ENCODE results near the gene CELSR2. TPM values are rescaled to one million over a fixed set of nuclear protein-coding genes. Genes with fewer than 3 reads are reported as not detected.

CELSR2 gene
- total RNA-seq, 4 donors from 2014 or later, result 0.65 to 1.5 (median 1.2) TPM

DNA sequence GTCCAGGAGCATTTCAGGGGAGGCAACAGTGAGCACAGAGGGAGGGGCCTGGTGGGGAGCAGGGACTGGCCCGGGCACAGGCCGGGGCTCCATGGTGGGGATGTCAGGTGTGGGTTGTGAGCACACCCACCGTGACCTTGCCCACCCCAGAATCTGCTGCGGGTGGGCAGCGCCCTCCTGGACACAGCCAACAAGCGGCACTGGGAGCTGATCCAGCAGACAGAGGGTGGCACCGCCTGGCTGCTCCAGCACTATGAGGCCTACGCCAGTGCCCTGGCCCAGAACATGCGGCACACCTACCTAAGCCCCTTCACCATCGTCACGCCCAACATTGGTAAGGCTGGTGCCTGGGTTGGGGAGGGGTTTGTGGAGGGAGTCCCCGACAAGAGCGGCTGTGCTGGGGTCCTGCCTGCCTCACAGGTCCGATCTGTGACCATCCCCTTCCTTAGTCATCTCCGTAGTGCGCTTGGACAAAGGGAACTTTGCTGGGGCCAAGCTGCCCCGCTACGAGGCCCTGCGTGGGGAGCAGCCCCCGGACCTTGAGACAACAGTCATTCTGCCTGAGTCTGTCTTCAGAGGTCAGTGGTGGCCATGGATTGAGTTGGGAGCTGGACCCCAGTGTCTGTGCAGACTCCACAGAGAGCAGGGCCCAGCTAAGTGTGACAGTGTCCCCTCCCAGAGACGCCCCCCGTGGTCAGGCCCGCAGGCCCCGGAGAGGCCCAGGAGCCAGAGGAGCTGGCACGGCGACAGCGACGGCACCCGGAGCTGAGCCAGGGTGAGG, 19.3 kb downstream of the CELSR2 start:
- TF ChIP-seq, protein P1, sequence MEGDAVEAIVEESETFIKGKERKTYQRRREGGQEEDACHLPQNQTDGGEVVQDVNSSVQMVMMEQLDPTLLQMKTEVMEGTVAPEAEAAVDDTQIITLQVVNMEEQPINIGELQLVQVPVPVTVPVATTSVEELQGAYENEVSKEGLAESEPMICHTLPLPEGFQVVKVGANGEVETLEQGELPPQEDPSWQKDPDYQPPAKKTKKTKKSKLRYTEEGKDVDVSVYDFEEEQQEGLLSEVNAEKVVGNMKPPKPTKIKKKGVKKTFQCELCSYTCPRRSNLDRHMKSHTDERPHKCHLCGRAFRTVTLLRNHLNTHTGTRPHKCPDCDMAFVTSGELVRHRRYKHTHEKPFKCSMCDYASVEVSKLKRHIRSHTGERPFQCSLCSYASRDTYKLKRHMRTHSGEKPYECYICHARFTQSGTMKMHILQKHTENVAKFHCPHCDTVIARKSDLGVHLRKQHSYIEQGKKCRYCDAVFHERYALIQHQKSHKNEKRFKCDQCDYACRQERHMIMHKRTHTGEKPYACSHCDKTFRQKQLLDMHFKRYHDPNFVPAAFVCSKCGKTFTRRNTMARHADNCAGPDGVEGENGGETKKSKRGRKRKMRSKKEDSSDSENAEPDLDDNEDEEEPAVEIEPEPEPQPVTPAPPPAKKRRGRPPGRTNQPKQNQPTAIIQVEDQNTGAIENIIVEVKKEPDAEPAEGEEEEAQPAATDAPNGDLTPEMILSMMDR (IDR thresholded peaks at IDR 0.05; ENCODE audit: low read depth), result no peak

DNA sequence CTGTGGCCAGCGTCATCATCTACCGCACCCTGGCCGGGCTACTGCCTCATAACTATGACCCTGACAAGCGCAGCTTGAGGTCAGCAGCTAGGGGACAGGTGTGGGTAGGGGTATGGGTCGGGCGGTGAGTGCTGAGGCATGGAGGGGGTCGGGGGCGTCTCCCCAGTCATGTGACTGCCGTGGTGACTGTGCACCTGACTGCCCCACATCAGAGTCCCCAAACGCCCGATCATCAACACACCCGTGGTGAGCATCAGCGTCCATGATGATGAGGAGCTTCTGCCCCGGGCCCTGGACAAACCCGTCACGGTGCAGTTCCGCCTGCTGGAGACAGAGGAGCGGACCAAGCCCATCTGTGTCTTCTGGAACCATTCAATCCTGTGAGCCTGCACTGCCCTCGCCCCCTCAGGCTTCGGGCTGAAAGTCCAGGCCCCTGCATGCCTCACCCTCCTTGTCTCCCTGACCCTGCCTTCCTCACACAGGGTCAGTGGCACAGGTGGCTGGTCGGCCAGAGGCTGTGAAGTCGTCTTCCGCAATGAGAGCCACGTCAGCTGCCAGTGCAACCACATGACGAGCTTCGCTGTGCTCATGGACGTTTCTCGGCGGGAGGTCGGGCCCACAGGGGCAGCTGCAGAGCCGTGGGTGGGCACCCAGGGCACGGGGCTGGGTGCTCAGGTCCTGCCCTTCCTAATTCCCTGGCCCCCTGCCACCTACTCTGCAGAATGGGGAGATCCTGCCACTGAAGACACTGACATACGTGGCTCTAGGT, 20.1 kb downstream of the CELSR2 start:
- TF ChIP-seq, protein P1 (IDR thresholded peaks at IDR 0.05; ENCODE audit: low read depth), result no peak

DNA sequence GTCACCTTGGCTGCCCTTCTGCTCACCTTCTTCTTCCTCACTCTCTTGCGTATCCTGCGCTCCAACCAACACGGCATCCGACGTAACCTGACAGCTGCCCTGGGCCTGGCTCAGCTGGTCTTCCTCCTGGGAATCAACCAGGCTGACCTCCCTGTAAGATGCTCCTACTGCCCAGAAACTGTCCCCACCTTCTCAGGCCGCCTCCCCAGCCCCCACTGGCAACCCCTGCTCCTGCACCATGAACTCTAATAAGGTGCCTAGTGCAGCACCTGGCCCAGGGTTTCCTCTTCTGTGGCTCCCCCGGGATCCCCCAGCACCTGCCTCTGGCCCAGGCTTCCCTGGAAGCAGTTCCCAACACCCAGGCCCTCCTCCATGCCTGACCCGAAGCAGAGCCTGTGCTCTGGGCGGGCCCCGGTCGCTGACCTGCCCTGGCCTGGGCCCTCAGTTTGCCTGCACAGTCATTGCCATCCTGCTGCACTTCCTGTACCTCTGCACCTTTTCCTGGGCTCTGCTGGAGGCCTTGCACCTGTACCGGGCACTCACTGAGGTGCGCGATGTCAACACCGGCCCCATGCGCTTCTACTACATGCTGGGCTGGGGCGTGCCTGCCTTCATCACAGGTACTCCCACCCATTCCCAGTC, 20.8 kb downstream of the CELSR2 start:
- TF ChIP-seq, protein P1 (IDR thresholded peaks at IDR 0.05; ENCODE audit: low read depth), result no peak

DNA sequence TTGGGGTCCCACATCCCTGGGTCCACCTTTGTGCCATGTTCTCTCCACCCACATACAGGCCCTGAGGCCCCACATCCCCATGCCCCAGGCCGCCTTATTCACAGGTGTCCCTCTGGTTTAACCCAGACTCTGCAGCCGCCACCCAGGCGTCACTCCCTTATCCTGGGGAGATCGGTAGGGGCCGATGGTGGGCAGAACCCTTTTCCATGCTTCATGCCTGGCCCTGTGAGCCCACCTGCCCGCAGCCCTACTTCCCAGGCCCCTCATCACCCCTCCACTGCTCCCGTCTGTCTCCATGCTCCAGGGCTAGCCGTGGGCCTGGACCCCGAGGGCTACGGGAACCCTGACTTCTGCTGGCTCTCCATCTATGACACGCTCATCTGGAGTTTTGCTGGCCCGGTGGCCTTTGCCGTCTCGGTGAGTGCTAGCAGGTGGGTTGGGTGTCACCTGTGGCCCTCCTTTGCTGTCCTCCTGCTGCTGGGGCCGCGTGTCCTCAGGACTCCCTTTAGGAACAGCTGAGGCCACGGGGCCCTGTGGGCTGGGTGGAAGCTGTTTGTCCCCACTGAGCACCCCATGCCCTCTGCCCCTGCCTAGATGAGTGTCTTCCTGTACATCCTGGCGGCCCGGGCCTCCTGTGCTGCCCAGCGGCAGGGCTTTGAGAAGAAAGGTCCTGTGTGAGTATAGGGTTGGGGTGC, 21.4 kb downstream of the CELSR2 start:
- TF ChIP-seq, protein P1 (IDR thresholded peaks at IDR 0.05; ENCODE audit: low read depth), result no peak

DNA sequence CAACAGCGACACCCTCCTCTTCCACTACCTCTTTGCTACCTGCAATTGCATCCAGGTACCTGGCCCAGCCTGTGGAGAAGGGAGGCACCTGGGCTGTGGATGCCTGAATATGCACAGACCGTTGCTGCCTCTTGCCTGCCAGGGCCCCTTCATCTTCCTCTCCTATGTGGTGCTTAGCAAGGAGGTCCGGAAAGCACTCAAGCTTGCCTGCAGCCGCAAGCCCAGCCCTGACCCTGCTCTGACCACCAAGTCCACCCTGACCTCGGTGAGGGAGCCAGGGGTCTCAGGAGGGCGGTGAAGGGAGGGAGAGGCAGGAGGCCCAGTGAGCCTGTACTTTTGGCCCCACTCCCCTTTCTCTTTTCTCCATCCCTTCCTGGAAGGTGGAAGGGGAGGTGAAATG, 22.1 kb downstream of the CELSR2 start:
- TF ChIP-seq, protein P1 (IDR thresholded peaks at IDR 0.05; ENCODE audit: low read depth), result no peak

DNA sequence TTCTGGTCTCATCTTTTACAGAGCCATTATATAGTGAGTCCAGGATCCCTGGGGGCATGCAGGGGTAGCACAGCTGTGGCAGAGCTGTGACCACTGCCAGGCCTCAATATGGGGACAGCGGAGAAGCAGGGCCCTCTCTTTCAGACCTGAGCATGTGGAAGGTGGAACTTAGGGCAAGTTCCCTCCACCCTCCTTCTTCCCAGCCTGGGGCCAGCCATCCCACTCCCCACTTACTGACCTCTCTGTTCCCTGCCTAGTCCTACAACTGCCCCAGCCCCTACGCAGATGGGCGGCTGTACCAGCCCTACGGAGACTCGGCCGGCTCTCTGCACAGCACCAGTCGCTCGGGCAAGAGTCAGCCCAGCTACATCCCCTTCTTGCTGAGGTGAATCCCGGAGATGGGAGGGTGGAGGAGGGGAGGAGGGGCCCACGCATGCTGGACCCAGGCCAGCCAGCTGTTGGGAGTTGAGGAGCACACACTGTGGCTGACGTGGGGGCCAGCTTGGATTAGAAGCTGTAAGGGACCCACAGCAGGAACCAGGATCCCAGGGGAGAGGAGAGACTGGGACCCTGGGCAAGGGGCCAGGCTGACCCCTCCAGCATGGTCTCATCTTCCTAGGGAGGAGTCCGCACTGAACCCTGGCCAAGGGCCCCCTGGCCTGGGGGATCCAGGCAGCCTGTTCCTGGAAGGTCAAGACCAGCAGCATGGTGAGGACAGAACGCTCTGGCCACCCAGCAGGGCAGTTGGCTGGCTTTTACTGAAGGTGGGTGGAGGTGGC, 22.9 kb downstream of the CELSR2 start:
- TF ChIP-seq, protein P1 (IDR thresholded peaks at IDR 0.05; ENCODE audit: low read depth), result no peak
